HG02840 (cell line): ENCODE data around the gene SLC6A6.

Source experiments
- ATAC-seq: cut with Tn5 transposase; IDR thresholded peaks from one replicate; pipeline ENCODE4 v1.9.1; 2021; ENCODE audit warnings: mild to moderate bottlenecking, moderate library complexity, moderate number of reproducible peaks; ENCODE audit not compliant: unreplicated experiment, low FRiP score

Gene SLC6A6

DNA sequence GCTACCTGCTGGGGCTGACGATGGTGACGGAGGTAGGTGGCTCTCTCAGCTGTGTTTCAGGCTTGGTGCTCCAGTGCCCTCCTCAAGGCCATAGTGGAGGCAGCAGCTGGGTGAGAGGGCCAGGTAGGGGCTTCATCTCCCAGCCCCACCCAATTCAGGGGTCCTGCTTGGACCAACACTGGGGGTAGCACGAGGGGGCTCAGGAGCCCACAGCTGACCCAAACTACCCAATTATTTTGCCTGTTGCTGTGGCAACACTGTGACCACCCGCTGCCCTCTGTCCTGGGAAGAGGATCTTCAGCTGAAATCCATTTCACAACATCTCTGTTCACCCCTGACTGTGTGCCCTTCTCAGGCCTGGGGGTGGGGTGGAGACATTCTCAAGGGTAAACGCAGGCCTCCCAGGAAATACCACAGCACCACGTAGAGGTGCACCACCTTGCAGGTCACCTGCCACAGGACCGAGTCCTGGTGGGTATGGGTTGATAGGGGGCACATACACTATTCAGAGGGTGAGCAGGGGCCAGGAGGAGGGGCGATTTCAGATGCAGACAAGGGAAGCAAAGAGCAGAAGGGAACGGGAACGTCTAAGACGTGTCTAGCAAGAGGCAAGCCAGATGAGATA, 75.0 kb downstream of the SLC6A6 start:
- ATAC-seq, result no peak

DNA sequence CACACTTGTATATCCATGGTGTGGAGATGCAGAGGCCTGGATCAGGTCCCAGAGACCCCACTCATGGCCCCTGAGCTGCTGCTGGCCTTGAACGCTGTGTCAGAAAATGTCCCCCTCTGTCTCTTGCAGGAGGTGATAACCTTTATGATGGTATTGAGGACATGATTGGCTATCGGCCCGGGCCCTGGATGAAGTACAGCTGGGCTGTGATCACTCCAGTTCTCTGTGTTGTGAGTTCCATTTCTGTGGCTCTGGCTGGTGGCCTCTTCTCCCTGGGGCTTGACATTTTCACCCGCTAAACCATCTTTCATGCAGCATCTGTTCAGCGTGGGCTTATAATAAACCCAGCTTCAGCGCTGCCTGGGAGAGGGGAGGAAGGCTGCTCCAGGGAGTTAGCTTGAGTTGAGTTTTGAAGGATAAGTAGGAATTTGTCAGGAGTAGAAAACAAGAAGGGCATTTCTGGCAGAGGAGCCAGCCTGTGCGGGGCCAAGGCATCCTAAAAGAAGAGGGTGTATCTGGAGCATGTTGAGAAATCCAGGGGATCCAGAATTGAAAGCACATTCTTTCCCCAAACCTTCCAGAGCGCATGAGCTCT, 76.6 kb downstream of the SLC6A6 start:
- no peak for ATAC-seq

GRCh38 chr3:14479591-14479990, 77.2 kb downstream of the SLC6A6 start:
- ATAC-seq, result no peak

DNA sequence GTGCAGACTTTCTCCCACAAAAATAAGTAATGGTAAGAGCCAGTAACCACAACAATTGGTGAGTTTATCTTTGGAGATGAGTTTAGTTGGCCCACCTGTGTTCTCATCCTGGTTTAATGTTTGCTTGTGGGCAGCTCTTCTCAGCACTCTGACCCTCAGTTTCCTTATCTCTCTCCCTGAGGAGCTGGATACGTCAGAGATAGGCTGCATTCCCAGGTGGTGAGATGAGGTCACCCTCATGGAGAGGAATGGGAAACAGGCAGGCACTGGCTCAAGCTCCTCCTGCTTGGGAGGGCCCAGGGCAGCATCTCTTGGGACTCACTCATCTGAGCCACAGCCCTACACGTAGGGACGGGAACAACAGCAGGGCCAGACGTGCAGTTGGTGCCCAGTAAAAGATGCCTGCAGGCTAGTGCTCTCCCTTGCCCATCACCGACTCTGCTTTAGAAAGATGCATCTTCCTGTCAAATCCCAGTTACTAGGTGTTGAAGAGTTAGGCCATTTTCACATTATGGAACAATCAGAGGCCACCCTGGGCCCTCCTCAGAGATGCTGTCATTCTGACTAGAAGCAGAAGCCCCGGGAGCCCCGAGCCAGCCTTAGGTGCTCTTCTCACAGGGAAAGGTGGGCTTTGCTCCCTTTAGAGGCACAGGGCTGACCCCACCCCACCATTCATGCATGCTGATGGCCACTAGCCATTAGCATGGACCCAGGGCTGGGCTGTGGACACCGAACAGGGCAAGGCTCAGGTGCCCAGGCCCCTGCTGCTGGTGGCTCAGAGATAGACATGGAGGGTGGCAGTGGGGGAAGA, 78.0 kb downstream of the SLC6A6 start:
- ATAC-seq, result no peak

- no peak for ATAC-seq
Measured at GRCh38 chr3:14481018-14481645, 78.7 kb downstream of the SLC6A6 start.

GRCh38 chr3:14481646-14482036, 79.2 kb downstream of the SLC6A6 start:
- no peak for ATAC-seq

- no peak for ATAC-seq
Measured at GRCh38 chr3:14482271-14482721, 79.9 kb downstream of the SLC6A6 start.

DNA sequence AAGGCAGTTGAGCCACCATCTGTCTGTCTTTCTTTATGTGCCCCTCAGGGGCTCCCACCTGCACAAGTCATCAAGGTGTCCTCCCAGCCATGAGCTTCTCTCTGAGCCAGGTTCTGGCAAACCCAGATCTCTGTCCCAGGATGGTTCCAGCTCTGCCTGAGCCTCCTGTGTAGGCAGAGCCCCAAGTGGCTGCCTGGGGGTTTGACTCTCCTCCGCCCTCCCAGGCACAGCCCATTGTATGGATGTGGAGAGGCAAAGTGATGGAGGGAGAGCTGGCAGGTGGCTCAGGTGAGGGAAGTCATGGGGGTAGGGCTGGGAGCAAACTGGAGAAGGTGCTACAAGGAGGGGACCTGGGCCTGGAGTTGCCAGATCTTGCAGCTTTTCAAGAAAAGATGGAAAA, 80.9 kb downstream of the SLC6A6 start:
- ATAC-seq, result no peak

DNA sequence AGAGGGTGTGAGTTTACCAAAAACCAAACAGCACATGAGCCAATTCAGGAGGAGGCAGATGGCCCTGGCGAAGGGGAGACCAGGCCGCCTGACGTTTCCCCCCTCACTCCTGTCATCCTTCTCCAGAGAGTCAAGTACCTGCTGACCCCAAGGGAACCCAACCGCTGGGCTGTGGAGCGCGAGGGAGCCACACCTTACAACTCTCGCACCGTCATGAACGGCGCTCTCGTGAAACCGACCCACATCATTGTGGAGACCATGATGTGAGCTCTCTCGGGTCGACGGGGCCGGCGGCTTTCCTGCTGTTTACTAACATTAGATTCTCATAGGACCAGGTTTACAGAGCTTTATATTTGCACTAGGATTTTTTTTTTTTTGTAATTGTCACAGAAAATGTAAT, 82.3 kb downstream of the SLC6A6 start:
- ATAC-seq, result no peak

- no peak for ATAC-seq
Measured at GRCh38 chr3:14485981-14486380, 83.6 kb downstream of the SLC6A6 start.

- ATAC-seq, result no peak
Measured at GRCh38 chr3:14486460-14486859, 84.1 kb downstream of the SLC6A6 start.

- ATAC-seq, result no peak
Measured at GRCh38 chr3:14487086-14487485, 84.7 kb downstream of the SLC6A6 start.

- no peak for ATAC-seq
Measured at GRCh38 chr3:14487821-14488220, 85.4 kb downstream of the SLC6A6 start.

GRCh38 chr3:14488286-14489041, 86.1 kb downstream of the SLC6A6 start:
- ATAC-seq, result no peak

GRCh38 chr3:14489641-14490040, 87.2 kb downstream of the SLC6A6 start:
- no peak for ATAC-seq

DNA sequence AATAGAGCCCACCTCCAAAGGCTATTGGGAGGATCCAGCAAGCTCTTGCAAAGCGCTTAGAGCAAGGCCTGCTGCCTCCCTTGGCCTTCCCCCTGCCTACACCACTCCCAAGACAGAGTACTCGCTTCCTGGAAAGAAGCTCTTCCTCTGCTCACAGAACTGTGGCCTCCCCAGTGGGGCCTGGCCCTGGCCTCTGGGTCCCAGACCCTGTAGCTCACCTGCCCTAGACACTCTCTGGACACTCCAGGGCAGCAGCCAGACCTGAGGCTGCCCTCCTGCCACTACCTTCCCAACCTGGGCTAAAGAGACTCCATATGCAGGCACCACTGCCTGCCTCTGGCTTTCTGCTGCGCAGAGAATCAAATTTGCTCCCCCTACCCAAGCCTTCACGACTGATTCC, 87.8 kb downstream of the SLC6A6 start:
- no peak for ATAC-seq

DNA sequence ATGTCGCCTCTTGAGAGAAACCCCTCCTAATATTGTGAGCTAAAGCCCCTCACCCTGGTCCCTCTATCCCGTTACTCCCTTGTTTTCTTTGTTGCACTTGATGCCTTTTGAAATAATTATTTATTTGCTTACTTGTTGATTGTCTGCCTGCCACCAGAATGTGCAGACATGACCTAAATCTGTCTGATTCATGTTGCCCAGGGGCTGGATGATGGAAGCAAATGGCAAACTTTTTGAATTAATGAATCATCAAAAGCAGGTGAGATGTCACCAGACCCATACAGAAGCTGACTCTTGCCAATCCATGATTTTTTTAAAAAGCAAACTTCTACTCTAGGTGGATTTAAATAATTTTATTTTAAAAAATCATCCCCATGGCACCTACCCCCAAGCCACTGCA, 88.4 kb downstream of the SLC6A6 start:
- ATAC-seq, result no peak

DNA sequence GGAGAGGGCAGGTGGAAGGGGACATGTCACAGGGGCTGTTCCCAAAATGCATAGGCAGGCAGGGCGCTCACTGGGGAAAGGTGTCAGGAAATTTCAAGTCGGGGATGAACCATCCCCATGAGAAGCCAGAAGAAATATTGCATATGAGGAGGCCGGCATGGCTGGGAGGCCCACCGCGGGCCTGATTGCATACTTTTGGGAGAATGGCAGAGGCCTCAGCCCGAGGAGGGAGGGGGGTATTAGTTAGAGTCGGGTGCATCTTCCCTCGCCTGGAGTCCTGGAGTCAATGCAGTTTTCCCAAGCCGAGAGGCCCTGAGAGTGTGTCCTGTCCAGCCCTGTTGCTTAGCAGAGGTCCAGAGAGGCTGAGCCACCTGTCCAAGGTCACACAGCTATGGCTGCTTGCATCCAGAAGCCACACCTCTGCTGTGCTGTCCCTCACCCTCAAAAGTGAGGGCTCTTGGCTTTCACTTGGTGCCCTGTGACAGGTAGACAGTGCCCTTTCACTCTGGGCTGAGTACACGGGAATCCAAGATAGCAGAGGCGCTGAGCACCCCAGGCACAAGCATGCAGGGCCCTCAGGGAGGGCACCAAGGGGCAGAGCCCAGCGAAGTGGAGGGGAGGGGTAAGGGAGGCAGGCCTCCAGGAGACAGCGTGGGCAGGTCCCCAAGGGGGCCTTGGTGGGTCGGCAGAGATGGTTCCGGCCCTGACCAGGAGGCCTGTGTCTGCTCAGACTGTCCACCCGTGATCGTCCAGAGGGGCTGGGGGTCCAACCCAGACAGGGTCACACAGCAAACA, 89.2 kb downstream of the SLC6A6 start:
- no peak for ATAC-seq

DNA sequence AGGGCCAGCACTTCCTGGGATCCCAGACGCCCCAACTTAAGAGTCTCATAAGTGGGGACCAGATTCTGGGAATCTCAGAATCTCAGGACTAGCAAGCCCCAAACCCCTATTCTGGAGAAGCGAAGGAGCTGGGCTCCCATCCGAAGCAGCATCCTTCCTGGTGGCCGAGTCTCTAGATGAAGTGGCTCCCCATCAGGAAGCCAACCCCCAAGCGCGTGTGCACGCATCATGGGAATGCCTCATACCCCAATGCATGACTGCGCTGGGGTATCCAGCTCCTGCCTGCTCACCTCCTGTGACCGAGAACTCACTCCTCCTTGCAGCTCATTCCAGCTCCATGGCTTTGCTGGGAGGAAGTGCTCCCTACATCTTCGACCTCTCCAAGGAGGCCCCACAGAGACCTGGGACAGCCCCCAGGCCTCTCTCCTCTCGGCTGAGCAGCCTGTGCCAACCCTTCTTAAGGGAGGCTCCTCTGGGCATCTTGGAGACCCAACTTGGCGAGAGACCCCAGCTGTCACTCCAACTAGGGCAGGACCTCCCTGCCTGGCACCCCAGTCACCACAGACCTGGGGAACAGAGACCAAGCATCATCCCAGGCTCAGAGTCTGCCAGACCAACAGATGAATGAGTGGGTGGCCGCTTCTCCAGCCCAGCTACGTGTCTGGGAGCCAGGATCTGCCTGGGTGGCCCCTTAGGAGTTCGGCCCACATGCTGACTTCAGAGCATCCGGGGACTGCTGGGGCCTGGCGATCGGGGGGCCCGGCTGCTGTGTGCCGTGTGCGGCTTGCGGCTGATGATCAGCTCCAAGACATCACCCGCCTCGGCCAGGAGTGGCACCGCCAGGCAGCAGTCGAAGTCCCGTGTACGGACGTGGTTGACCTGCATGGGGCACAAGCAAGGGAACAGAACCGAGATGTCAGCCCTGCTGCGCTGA, 90.8 kb downstream of the SLC6A6 start:
- ATAC-seq, result no peak
